Stimulated activated CD8-positive, alpha-beta memory T cell treated with anti-CD3 and anti-CD28 coated beads, Interleukin-4, amount 100 ng/mL, for 1 hour (primary cell): ENCODE results near the gene TADA1.
A peak's percentile ranks its signal among the peaks of the same experiment; 100 is the strongest.
"Not testable (repeated sequence)": the region's sequence is repeated elsewhere in the genome, so short reads cannot be mapped to it uniquely, and the experiment has no call there.

Source experiments
- DNase-seq, 2 donors: peaks; one replicate each; pipeline ENCODE4 v3.0.0-alpha.2; 2020; ENCODE audit warnings: low read depth in 2 of 2, low spot score in 1 of 2

The TADA1 gene

DNA sequence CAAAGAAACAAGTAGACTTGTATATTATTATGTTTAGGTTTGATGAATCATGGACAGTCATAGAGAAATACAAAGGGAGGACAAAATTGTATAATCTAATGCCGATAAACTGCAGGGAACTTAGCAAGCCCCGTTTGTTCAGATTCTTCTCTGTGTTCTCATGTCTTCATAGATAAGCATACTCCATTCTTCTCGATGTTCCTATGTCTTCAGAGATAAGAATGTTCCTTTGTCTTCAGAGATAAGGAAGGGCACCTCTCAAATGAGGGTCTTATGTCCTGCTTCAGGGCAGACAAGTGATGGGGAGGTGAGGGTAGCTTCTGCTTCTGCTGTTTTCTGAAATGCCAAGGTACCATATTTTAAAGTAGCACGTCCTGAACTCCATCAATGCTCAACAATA lies 19.7 kb upstream of the TADA1 start:
- DNase-seq: no peak

- no peak for DNase-seq
Measured at GRCh38 chr1:166889776-166890175, 13.7 kb upstream of the TADA1 start.

DNA sequence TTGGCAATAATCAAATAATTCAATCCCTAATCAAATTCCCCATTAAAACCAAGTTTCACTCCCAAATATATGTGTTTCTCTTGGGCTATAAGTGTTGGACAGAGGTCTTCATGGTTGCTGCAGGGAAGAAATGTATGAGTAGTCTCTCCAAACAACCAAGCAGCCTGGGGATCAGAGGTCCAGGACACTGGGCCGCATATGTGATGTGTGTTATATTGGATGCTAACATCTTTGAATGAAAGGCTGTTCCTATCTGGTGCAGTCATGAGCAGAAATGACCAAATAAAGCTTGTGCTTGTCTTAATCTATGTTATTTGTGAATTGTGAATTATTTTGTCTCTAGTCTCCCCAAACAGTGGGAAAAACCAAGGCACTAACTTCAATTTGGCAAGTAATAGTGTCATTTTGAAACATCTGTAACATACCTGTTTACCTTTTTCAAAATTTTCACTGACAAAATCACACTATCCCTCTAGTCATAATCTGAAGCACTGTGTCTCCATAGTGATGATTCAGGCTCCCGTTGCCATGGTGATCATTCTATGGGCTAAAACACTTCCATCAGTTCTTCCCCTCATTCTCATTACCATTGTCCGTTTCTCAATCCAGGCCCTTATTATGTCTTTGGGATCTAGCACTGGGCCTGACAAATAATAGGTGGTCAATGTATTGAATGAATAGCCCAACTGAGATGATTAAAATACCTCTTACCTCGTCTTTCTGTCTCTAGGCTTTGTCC lies 12.5 kb upstream of the TADA1 start:
- no peak for DNase-seq

DNA sequence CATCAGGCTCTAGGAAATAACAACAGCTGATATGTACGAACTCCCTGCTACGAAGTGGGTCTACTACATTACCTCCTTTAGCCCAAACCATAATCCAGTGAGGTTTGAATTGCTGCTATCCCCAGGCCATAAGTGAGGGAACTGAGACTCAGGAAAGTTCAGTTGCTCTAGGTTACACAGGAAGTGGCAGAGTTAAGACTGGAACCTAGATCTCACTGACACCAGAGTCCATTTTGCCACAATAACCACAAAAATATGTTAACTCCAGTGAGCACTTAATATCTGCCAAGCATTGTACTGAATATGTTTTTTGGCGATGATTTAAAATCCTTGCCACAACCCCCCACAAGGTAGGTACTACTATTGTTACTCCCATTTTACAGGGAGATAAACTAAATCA lies 8.9 kb upstream of the TADA1 start:
- DNase-seq: no peak

GRCh38 chr1:166884040-166884642 lies 8.1 kb upstream of the TADA1 start:
- peak in 1 of 2 donors; percentile 5 for DNase-seq

DNA sequence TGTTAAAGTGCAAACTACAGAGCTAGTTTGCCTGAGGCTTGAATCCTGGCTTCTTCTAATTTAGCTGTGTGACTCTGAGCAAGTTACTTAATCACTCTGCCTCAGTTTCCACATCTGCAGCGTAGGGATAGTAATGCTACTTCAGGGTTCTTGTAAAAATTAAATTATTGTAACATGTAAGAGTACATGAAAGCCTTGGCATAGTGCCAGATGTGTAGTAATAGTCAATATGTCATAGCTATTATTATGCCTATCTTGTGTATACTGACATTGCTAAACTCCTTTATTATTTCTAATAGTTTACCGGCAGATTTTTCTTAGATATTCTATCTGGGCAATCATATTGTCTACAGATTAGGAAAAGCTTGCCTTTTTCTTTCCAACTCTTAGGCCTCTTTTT lies 6.8 kb upstream of the TADA1 start:
- no peak for DNase-seq

- DNase-seq: not testable (repeated sequence)
Measured at GRCh38 chr1:166878173-166878917, 2.3 kb upstream of the TADA1 start.

- no peak for DNase-seq
Measured at GRCh38 chr1:166876540-166876838, 425 bp upstream of the TADA1 start.

- no peak for DNase-seq
Measured at GRCh38 chr1:166875302-166875733, 746 bp downstream of the TADA1 start.

GRCh38 chr1:166874464-166874863 lies 1.6 kb downstream of the TADA1 start:
- no peak for DNase-seq

GRCh38 chr1:166870584-166870983 lies 5.5 kb downstream of the TADA1 start:
- DNase-seq: no peak

DNA sequence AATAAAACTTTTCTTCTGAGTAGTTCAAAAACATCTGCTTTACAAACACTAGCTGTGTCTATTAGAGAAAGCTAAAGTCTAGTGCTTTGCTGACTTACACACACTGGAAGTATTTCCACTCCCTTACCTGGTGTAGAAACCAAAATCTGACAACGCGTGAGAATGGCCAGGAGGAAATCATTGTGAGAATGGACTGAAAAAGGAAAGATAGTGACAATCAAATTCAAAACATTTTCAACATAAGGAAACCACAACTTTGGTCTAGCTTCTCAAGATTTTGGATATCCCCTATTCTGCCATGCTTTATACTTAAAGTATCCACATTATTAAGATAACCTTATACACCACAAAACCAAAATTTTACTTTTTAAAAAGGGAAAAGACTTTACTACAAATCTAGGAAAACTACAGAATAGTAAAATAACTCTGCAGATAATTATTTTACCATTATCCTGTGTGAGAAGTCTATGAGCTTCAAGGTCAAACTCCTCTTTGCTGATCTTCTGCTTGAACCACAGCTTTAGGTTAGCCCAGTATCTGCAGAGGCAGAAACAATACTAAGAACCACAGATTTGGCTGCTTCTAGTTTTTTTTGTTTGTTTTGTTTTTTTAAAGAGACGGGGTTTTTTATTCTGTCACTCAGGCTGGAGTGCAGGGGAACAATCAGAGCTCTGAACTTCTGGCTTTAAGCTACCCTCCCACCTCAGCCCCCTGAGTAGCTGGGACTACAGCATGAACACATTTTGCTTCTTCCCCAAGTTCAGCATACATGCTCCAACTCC lies 6.6 kb downstream of the TADA1 start:
- DNase-seq: no peak

- DNase-seq: no peak
Measured at GRCh38 chr1:166868639-166869038, 7.4 kb downstream of the TADA1 start.

DNA sequence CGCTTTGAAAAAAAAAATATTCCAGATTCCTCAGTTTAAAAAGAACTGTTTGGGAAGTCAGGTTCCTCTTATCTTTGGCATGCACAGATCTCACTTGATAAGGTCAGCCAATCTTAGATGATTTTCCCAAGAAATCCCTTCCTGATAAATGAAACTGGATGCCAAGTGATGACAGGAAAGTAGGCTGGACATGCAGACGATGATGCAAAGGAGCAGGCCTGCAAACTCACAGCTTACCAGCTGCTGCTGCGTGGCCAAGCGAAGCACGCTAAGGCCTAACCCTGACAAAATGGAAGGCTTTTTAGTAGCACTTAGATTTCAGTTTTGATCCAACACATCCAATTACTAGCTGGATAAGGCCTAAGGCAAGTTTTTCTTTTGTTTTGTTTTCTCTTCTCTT lies 10.1 kb downstream of the TADA1 start:
- no peak for DNase-seq

DNA sequence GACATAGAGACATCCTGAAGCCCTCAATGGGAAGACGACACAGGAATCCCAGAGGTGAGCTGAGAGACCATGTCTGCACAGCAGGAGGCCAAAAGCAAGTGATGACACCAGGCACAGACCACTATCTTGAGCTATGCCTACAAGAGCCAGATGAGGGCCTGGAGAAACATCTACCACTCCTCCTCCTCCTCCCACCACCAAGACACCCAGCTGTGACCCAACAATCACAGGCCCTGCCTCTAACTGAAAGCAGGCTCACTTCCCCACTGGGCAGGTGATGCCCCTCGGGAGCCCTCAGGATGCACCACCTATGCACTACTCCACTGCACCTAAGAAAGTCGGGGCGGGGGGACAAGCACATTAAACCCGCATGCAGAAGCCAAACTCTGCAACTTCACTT lies 16.5 kb downstream of the TADA1 start:
- DNase-seq: no peak

DNA sequence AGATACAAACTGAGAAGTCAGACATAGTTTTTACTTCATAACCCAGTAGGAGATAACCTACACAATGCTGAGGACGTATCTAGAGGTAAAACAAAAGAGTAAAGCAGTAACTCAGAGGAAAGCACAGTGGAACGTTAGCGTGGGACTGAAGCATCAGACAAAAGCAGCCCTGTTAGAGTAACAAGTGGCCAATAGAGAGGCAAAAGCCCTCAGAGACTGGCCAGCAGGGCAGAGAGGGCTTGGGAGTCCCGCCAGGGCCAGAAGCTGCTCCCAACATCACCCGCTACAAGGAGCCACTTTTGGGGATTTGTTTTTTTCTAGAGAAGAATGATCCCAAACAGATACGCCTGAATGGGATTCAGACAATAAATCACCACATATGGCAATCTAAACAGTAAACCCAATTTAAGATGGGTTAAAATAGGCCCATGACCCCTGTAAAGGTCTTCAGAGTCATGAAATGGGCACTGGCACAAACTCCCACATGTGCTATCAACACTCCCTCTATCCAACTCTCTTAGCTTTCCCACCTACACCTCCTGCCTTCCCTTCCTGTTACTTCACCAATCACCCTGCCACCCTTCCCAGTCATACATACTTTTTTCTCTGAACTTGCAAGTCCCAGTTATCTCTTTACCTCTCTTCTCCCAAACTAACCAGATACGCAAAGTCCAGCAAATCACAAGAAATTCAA lies 17.2 kb downstream of the TADA1 start:
- DNase-seq: no peak

DNA sequence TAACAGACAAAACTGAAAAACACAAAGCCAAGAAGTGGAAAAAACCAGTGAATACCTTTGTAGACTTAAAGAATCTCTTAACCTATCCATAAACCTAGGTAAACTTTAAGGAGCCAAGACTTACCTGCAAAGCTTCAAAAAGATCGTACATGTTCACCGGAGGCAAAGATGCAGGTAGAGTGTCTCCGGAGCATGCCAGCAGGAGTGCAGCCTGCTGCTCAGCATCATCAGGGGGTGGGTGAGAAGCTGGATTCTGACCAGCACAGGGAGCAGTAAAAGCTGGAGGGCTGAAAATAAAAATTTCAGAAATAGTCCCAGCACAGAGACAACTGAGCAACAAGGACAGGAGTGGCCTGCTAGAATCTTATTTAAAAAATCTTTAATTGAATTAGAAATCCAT lies 18.1 kb downstream of the TADA1 start:
- DNase-seq: no peak

DNA sequence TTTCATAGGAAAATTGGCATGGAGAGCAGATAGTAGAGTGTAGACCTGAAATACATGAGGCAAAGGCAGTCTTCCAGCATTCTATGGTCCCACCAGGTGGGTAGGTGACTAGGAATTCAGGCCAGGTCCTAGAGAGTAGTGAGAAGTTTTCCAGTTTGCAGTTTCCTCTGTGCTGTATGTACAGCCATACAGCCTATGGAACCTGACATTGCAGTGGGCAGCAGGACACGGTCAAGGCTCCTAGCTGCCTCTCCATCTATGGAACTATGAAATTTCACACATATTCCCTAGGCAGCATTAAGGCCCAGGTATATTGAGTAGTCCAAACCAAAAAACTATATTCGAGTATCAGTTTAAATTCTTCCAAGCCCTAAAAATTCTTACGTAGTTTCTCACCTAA lies 20.5 kb downstream of the TADA1 start:
- no peak for DNase-seq

- no peak for DNase-seq
Measured at GRCh38 chr1:166852918-166853317, 23.1 kb downstream of the TADA1 start.

DNA sequence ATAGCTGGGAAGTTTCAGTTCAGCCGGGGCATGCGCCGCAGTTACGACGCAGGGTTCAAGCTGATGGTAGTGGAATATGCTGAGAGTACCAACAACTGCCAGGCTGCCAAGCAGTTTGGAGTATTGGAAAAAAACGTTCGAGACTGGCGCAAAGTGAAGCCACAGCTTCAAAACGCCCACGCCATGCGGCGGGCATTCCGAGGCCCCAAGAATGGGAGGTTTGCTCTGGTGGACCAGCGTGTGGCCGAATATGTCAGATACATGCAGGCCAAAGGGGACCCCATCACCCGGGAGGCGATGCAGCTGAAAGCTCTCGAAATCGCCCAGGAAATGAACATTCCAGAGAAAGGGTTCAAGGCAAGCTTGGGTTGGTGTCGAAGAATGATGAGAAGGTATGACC lies 26.9 kb downstream of the TADA1 start:
- no peak for DNase-seq

DNA sequence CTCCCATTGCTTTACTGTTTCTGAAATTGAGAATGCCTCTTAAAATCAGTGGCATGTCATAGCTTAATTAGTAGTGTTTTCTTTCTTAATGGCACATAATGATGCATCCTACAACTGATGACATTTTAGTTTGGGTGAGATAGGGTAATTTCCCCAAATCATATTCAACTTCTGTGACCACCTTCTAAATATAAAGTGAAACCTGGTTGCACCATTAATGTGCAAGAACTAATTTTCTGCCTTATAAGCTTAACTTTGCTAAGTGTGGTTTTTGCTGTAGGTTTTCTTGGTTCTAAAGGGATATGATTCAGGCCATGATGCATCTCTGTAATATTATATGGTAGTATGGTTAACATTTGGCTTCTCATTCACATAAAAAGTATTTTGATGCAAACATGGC lies 27.9 kb downstream of the TADA1 start:
- DNase-seq: no peak
